Measurements from ENCODE around the gene CEP95.

DNA sequence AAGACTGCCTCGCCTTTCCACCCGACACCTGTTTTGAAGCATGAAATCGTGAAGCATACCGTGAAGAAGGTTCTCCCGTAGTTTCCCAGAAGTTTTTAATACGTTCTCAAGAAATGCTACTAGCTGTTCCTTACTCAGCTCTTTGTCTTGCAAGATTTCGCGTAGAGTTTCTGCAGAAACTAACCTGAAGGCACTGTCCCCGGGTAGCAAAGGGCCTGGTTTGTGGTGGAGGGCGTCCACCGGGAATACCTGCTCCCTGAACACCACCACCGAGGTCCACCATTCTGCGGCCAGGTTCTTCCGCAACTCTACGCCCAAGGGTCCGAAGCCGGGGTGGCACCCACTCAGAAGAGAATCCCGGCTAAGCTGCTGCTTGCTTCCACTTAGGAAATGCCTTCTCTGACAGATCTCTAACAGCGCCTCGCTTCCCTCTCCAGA, 10.4 kb upstream of the CEP95 start:
- TF ChIP-seq POLR2A (IDR thresholded peaks at IDR 0.05): no peak
- TF ChIP-seq, protein P1, sequence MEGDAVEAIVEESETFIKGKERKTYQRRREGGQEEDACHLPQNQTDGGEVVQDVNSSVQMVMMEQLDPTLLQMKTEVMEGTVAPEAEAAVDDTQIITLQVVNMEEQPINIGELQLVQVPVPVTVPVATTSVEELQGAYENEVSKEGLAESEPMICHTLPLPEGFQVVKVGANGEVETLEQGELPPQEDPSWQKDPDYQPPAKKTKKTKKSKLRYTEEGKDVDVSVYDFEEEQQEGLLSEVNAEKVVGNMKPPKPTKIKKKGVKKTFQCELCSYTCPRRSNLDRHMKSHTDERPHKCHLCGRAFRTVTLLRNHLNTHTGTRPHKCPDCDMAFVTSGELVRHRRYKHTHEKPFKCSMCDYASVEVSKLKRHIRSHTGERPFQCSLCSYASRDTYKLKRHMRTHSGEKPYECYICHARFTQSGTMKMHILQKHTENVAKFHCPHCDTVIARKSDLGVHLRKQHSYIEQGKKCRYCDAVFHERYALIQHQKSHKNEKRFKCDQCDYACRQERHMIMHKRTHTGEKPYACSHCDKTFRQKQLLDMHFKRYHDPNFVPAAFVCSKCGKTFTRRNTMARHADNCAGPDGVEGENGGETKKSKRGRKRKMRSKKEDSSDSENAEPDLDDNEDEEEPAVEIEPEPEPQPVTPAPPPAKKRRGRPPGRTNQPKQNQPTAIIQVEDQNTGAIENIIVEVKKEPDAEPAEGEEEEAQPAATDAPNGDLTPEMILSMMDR (IDR thresholded peaks at IDR 0.05): no peak
